Prostate gland (tissue), 2 donors: ENCODE results near the gene ARHGEF28.

Source experiments
- POLR2AphosphoS5 ChIP-seq: sonication (generic); formaldehyde crosslinking; IDR thresholded peaks from one replicate; pipeline ENCODE4 v1.6.1; 2017; ENCODE audit warnings: antibody characterized with exemption
- TF ChIP-seq, protein P1 (sequence below), 4 experiments: fragments of 200-600 bp in 2 of 4; fragments of 450-650 bp in 2 of 4; sonication (generic) in 2 of 4; IDR thresholded peaks; 1 replicate in 3 of 4; 2 replicates in 1 of 4; pipeline ENCODE4 v1.5.1; 2016 to 2019; ENCODE audit warnings: antibody characterized with exemption in 4 of 4, mild to moderate bottlenecking in 2 of 4, moderate library complexity in 2 of 4

- TF ChIP-seq, protein P1, sequence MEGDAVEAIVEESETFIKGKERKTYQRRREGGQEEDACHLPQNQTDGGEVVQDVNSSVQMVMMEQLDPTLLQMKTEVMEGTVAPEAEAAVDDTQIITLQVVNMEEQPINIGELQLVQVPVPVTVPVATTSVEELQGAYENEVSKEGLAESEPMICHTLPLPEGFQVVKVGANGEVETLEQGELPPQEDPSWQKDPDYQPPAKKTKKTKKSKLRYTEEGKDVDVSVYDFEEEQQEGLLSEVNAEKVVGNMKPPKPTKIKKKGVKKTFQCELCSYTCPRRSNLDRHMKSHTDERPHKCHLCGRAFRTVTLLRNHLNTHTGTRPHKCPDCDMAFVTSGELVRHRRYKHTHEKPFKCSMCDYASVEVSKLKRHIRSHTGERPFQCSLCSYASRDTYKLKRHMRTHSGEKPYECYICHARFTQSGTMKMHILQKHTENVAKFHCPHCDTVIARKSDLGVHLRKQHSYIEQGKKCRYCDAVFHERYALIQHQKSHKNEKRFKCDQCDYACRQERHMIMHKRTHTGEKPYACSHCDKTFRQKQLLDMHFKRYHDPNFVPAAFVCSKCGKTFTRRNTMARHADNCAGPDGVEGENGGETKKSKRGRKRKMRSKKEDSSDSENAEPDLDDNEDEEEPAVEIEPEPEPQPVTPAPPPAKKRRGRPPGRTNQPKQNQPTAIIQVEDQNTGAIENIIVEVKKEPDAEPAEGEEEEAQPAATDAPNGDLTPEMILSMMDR (IDR thresholded peaks at IDR 0.05) = no peak
- TF ChIP-seq POLR2AphosphoS5 = no peak
Measured at GRCh38 chr5:73939557-73939956, 313.6 kb downstream of the ARHGEF28 start.
